Stomach (tissue), 9 donors: ENCODE measurements around the gene CEP89. TPM values are rescaled to one million over a fixed set of nuclear protein-coding genes. Genes with fewer than 3 reads are reported as not detected.
A peak's percentile ranks its signal among the peaks of the same experiment; 100 is the strongest.

ENCODE experiments used
- DNase-seq, 2 donors: peaks; one replicate each; pipeline versions ENCODE4 v3.0.0 to v3.0.0-alpha.2; 2013 to 2019
- H3K27ac ChIP-seq, 5 donors: fragments of 200-600 bp in 4 of 5; sonication (generic) in 4 of 5; one replicate each; pipeline ENCODE4 v1.5.1; 2013 to 2019; ENCODE audit warnings: mild to moderate bottlenecking in 1 of 5, moderate library complexity in 1 of 5
- H3K27me3 ChIP-seq, 3 donors: fragments of 200-600 bp; sonication (generic); one replicate each; pipeline ENCODE4 v1.5.1; 2017 to 2019; ENCODE audit warnings: mixed run types in 1 of 3
- H3K36me3 ChIP-seq, 4 donors: fragments of 200-600 bp; sonication (generic); 1 replicate in 3 of 4; 2 replicates in 1 of 4; pipeline ENCODE4 v1.5.1; 2016 to 2019
- H3K4me1 ChIP-seq, 4 donors: fragments of 200-600 bp; sonication (generic); one replicate each; pipeline ENCODE4 v1.5.1; 2016 to 2019
- H3K4me3 ChIP-seq, 4 donors: fragments of 200-600 bp; sonication (generic) in 3 of 4; one replicate each; pipeline ENCODE4 v1.5.1; 2016 to 2019; ENCODE audit warnings: mild to moderate bottlenecking in 1 of 4
- H3K9me3 ChIP-seq, 4 donors: fragments of 200-600 bp; sonication (generic); one replicate each; pipeline ENCODE4 v1.5.1; 2016 to 2019
- EP300 ChIP-seq: sonication (generic); formaldehyde crosslinking; IDR thresholded peaks from one replicate; pipeline ENCODE4 v1.6.1; 2017; ENCODE audit warnings: antibody characterized with exemption
- POLR2A ChIP-seq, 4 donors: fragments of 450-650 bp; IDR thresholded peaks; one replicate each; pipeline ENCODE4 v1.6.1; 2016; ENCODE audit warnings: antibody characterized with exemption in 4 of 4, control low read depth in 2 of 4, mild to moderate bottlenecking in 1 of 4, moderate library complexity in 1 of 4
- POLR2AphosphoS5 ChIP-seq, 3 donors: sonication (generic); formaldehyde crosslinking; IDR thresholded peaks; one replicate each; pipeline ENCODE4 v1.6.1; 2016; ENCODE audit warnings: antibody characterized with exemption in 3 of 3
- WGBS, 5 donors: extraction: QIAGEN DNeasy Blood & Tissue Kit in 3 of 5; methylation state at CpG; one replicate each; pipeline versions ENCODE4 v1.1.5 to v1.1.7; 2013 to 2018; 5-methylcytosine and 5-hydroxymethylcytosine counted together
- intact Hi-C: fragments of 100-400 bp; cut with DNase I; formaldehyde crosslinking; loops from one replicate; pipeline ENCODE4 v1.15.1; 2023; ENCODE audit warnings: low total_unique reads
- polyA plus RNA-seq, 3 donors: library from polyadenylated mRNA; stranded (reverse); fragments of 200-250 nt; gene quantifications; one replicate each; pipeline ENCODE4 v1.2.3, GENCODE V29; 2013
- total RNA-seq, 5 donors: library from RNA; depleted of rRNA; stranded (reverse); fragments of >200 nt; gene quantifications; one replicate each; pipeline versions ENCODE4 v1.1.0 to v1.2.3, GENCODE V29; 2014 to 2016
- TF ChIP-seq, protein P1 (sequence below), 7 experiments: fragments of 450-650 bp in 4 of 7; fragments of 200-600 bp in 3 of 7; sonication (generic) in 3 of 7; IDR thresholded peaks; one replicate each; pipeline ENCODE4 v1.5.1; 2016 to 2019; ENCODE audit warnings: antibody characterized with exemption in 7 of 7, control low read depth in 2 of 7, mild to moderate bottlenecking in 1 of 7
- donor health status: healthy with polysubstance abuse.
- donor health status: Bipolar disorder and iron deficiency.
- donor health status: healthy.

CEP89 gene
- total and polyA plus RNA-seq, 8 donors = 3.1 to 15.1 (median 7.4) TPM

- WGBS, 5 donors = 77 to 89% (median 87%) methylated on average over 18 of the region's 18 CpGs
- no peak for DNase-seq
- intact Hi-C loops = no loop called here
- no peak overlapping the region for H3K27ac ChIP-seq
- H3K4me3 ChIP-seq = no peak overlapping the region
- H3K27me3 ChIP-seq = no peaks in the 10 kb centered on the region
- peaks cover 3 to 24% (median 14%) of the 10 kb centered on the region in 4 donors for H3K36me3 ChIP-seq
- H3K9me3 ChIP-seq = no peaks in the 10 kb centered on the region
- H3K4me1 ChIP-seq = no peaks in the 10 kb centered on the region
- TF ChIP-seq POLR2AphosphoS5 (IDR thresholded peaks at IDR 0.05) = no peak
- no peak for TF ChIP-seq EP300
- no peak for TF ChIP-seq POLR2A (IDR thresholded peaks at IDR 0.05)
- TF ChIP-seq, protein P1, sequence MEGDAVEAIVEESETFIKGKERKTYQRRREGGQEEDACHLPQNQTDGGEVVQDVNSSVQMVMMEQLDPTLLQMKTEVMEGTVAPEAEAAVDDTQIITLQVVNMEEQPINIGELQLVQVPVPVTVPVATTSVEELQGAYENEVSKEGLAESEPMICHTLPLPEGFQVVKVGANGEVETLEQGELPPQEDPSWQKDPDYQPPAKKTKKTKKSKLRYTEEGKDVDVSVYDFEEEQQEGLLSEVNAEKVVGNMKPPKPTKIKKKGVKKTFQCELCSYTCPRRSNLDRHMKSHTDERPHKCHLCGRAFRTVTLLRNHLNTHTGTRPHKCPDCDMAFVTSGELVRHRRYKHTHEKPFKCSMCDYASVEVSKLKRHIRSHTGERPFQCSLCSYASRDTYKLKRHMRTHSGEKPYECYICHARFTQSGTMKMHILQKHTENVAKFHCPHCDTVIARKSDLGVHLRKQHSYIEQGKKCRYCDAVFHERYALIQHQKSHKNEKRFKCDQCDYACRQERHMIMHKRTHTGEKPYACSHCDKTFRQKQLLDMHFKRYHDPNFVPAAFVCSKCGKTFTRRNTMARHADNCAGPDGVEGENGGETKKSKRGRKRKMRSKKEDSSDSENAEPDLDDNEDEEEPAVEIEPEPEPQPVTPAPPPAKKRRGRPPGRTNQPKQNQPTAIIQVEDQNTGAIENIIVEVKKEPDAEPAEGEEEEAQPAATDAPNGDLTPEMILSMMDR (IDR thresholded peaks at IDR 0.05) = no peak
These were observed 98.4 kb downstream of the CEP89 start for GRCh38 chr19:32873247-32873959.

GRCh38 chr19:32872391-32872790, 99.4 kb downstream of the CEP89 start:
- WGBS, 5 donors = 88 to 92% (median 90%) methylated on average over 3 of the region's 3 CpGs
- intact Hi-C loops = no loop called here
- no peak for DNase-seq

GRCh38 chr19:32870981-32871451, 100.7 kb downstream of the CEP89 start:
- TF ChIP-seq POLR2A (IDR thresholded peaks at IDR 0.05) = no peak
- no peak for TF ChIP-seq POLR2AphosphoS5 (IDR thresholded peaks at IDR 0.05)
- no peak for TF ChIP-seq EP300
- TF ChIP-seq, protein P1 (IDR thresholded peaks at IDR 0.05) = no peak

More at GRCh38 chr19:32872391-32872790, 99.4 kb downstream of the CEP89 start:
- no peak overlapping the region for H3K4me3 ChIP-seq
- no peak overlapping the region for H3K27ac ChIP-seq
- H3K36me3 ChIP-seq = peaks cover 0 to 16% (median 5%) of the 10 kb centered on the region in 4 donors
- H3K9me3 ChIP-seq = no peaks in the 10 kb centered on the region
- H3K27me3 ChIP-seq = no peaks in the 10 kb centered on the region
- no peaks in the 10 kb centered on the region for H3K4me1 ChIP-seq
- TF ChIP-seq, protein P1 (IDR thresholded peaks at IDR 0.05) = no peak
- no peak for TF ChIP-seq EP300
- TF ChIP-seq POLR2AphosphoS5 (IDR thresholded peaks at IDR 0.05) = no peak
- TF ChIP-seq POLR2A (IDR thresholded peaks at IDR 0.05) = no peak

DNA sequence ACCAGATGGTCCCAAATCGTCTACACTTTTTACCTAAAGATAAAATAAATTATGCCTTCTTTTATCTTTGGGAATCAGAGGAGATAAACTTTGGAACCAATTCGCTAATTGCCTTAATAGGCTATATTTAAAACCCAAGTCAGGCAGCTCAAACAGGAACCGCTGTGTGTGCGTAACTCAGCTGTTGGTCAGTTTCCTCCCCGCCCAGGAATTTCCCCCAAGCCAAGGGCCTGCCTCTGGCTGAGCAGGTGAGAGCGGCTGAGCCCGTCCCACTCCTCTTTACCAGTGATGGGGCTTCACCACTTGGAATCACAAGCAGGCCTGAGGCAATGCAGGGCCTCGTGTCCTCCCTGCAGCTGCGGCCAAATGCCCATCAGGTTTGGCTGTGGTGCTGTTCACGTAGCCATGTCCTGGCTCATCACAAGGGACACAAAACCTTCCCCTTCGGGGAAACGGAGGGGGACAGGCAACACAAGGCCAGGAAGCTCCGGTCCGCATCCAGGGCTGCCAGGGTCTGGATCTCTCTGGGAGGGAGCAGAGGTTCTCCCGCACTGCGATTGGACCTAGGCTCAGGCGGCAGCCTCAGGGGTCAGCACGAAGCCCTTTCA, 101.7 kb downstream of the CEP89 start:
- WGBS, 5 donors = 65 to 70% (median 67%) methylated on average over 15 to 18 of the region's 18 CpGs
- H3K9me3 ChIP-seq = no peaks in the 10 kb centered on the region
- no peak overlapping the region for H3K27ac ChIP-seq
- TF ChIP-seq POLR2A (IDR thresholded peaks at IDR 0.05) = no peak
- no peak for TF ChIP-seq EP300
- TF ChIP-seq, protein P1 (IDR thresholded peaks at IDR 0.05) = no peak
- TF ChIP-seq POLR2AphosphoS5 (IDR thresholded peaks at IDR 0.05) = no peak
- H3K36me3 ChIP-seq = no peaks in the 10 kb centered on the region
- DNase-seq = peak; percentile 18 to 52
- H3K4me1 ChIP-seq = no peaks in the 10 kb centered on the region
- no peaks in the 10 kb centered on the region for H3K27me3 ChIP-seq
- intact Hi-C loops = no loop called here
- no peak overlapping the region for H3K4me3 ChIP-seq

More at GRCh38 chr19:32870981-32871451, 100.7 kb downstream of the CEP89 start:
- Histone ChIP-seq H3K36me3 (peaks cover 0 to 3% (median 0%) of the 10 kb centered on the region in 4 donors), H3K4me3 (no peak overlapping the region), H3K9me3 (no peaks in the 10 kb centered on the region), H3K27me3 (no peaks in the 10 kb centered on the region), H3K4me1 (no peaks in the 10 kb centered on the region), H3K27ac (no peak overlapping the region)
- intact Hi-C loops = no loop called here
- WGBS, 5 donors = 65 to 75% (median 72%) methylated on average over 10 to 12 of the region's 12 CpGs
- DNase-seq = peak; percentile 20 to 27
